ENCODE measurements around the gene HMX1.

The HMX1 gene

GRCh38 chr4:8830056-8830455, 41.6 kb downstream of the HMX1 start:
- H3K4me1 ChIP-seq (ENCODE audit: control insufficient read depth, insufficient read depth, low read length): no peaks in the 10 kb centered on the region
- no peak for DNase-seq (ENCODE audit: low read depth, low spot score)
- H3K36me3 ChIP-seq (ENCODE audit: control insufficient read depth, insufficient read depth, low read length): no peaks in the 10 kb centered on the region
- no CpG with 5 or more reads among the region's 7 CpGs for WGBS (ENCODE audit: insufficient coverage, insufficient read length)
- no peak overlapping the region for H3K4me3 ChIP-seq (ENCODE audit: low read length)
- no peaks in the 10 kb centered on the region; the same call in 1 of the 2 replicates for H3K9me3 ChIP-seq (ENCODE audit: control insufficient read depth, insufficient read depth, low read length)
- H3K27me3 ChIP-seq (ENCODE audit: control insufficient read depth, insufficient read depth, low read length): no peaks in the 10 kb centered on the region
- no peak overlapping the region for H3K27ac ChIP-seq (ENCODE audit: low read length)

- no peak for DNase-seq (ENCODE audit: low read depth, low spot score)
- H3K9me3 ChIP-seq (ENCODE audit: control insufficient read depth, insufficient read depth, low read length): no peaks in the 10 kb centered on the region; the same call in 1 of the 2 replicates
- no peak overlapping the region for H3K27ac ChIP-seq (ENCODE audit: low read length)
- H3K36me3 ChIP-seq (ENCODE audit: control insufficient read depth, insufficient read depth, low read length): no peaks in the 10 kb centered on the region
- no peak overlapping the region for H3K4me3 ChIP-seq (ENCODE audit: low read length)
- no peaks in the 10 kb centered on the region for H3K27me3 ChIP-seq (ENCODE audit: control insufficient read depth, insufficient read depth, low read length)
- WGBS (ENCODE audit: insufficient coverage, insufficient read length): no CpG with 5 or more reads among the region's 2 CpGs
- H3K4me1 ChIP-seq (ENCODE audit: control insufficient read depth, insufficient read depth, low read length): no peaks in the 10 kb centered on the region
These were observed 42.1 kb downstream of the HMX1 start for GRCh38 chr4:8829584-8829983.

GRCh38 chr4:8828869-8829268, 42.8 kb downstream of the HMX1 start:
- Histone ChIP-seq H3K4me3 (ENCODE audit: low read length) (no peak overlapping the region), H3K36me3 (ENCODE audit: control insufficient read depth, insufficient read depth, low read length) (no peaks in the 10 kb centered on the region), H3K4me1 (ENCODE audit: control insufficient read depth, insufficient read depth, low read length) (no peaks in the 10 kb centered on the region), H3K9me3 (ENCODE audit: control insufficient read depth, insufficient read depth, low read length) (no peaks in the 10 kb centered on the region; the same call in 1 of the 2 replicates), H3K27me3 (ENCODE audit: control insufficient read depth, insufficient read depth, low read length) (no peaks in the 10 kb centered on the region), H3K27ac (ENCODE audit: low read length) (no peak overlapping the region)
- DNase-seq (ENCODE audit: low read depth, low spot score): no peak
- no CpG with 5 or more reads among the region's 4 CpGs for WGBS (ENCODE audit: insufficient coverage, insufficient read length)

- no peaks in the 10 kb centered on the region for H3K4me1 ChIP-seq (ENCODE audit: control insufficient read depth, insufficient read depth, low read length)
- H3K27ac ChIP-seq (ENCODE audit: low read length): no peak overlapping the region
- no peak overlapping the region for H3K4me3 ChIP-seq (ENCODE audit: low read length)
- no CpG with 5 or more reads among the region's 21 CpGs for WGBS (ENCODE audit: insufficient coverage, insufficient read length)
- DNase-seq (ENCODE audit: low read depth, low spot score): no peak
- H3K9me3 ChIP-seq (ENCODE audit: control insufficient read depth, insufficient read depth, low read length): no peaks in the 10 kb centered on the region
- H3K36me3 ChIP-seq (ENCODE audit: control insufficient read depth, insufficient read depth, low read length): no peaks in the 10 kb centered on the region
- H3K27me3 ChIP-seq (ENCODE audit: control insufficient read depth, insufficient read depth, low read length): no peaks in the 10 kb centered on the region
These were observed 50.3 kb downstream of the HMX1 start for GRCh38 chr4:8821151-8821950.

- Histone ChIP-seq H3K27ac (ENCODE audit: low read length) (no peak overlapping the region), H3K4me3 (ENCODE audit: low read length) (no peak overlapping the region), H3K36me3 (ENCODE audit: control insufficient read depth, insufficient read depth, low read length) (no peaks in the 10 kb centered on the region), H3K4me1 (ENCODE audit: control insufficient read depth, insufficient read depth, low read length) (no peaks in the 10 kb centered on the region), H3K27me3 (ENCODE audit: control insufficient read depth, insufficient read depth, low read length) (no peaks in the 10 kb centered on the region), H3K9me3 (ENCODE audit: control insufficient read depth, insufficient read depth, low read length) (no peaks in the 10 kb centered on the region)
- DNase-seq (ENCODE audit: low read depth, low spot score): no peak
- no CpG with 5 or more reads among the region's 30 CpGs for WGBS (ENCODE audit: insufficient coverage, insufficient read length)
These were observed 51.2 kb downstream of the HMX1 start for GRCh38 chr4:8820178-8821102.

GRCh38 chr4:8819473-8820177, 52.0 kb downstream of the HMX1 start:
- DNase-seq (ENCODE audit: low read depth, low spot score): no peak
- Histone ChIP-seq H3K36me3 (ENCODE audit: control insufficient read depth, insufficient read depth, low read length) (no peaks in the 10 kb centered on the region), H3K9me3 (ENCODE audit: control insufficient read depth, insufficient read depth, low read length) (no peaks in the 10 kb centered on the region), H3K4me1 (ENCODE audit: control insufficient read depth, insufficient read depth, low read length) (no peaks in the 10 kb centered on the region), H3K27me3 (ENCODE audit: control insufficient read depth, insufficient read depth, low read length) (no peaks in the 10 kb centered on the region), H3K4me3 (ENCODE audit: low read length) (no peak overlapping the region), H3K27ac (ENCODE audit: low read length) (no peak overlapping the region)
- no CpG with 5 or more reads among the region's 19 CpGs for WGBS (ENCODE audit: insufficient coverage, insufficient read length)

GRCh38 chr4:8819019-8819418, 52.6 kb downstream of the HMX1 start:
- no peaks in the 10 kb centered on the region for H3K36me3 ChIP-seq (ENCODE audit: control insufficient read depth, insufficient read depth, low read length)
- H3K27ac ChIP-seq (ENCODE audit: low read length): no peak overlapping the region
- H3K4me1 ChIP-seq (ENCODE audit: control insufficient read depth, insufficient read depth, low read length): no peaks in the 10 kb centered on the region
- no peaks in the 10 kb centered on the region for H3K9me3 ChIP-seq (ENCODE audit: control insufficient read depth, insufficient read depth, low read length)
- H3K4me3 ChIP-seq (ENCODE audit: low read length): no peak overlapping the region
- no peak for DNase-seq (ENCODE audit: low read depth, low spot score)
- H3K27me3 ChIP-seq (ENCODE audit: control insufficient read depth, insufficient read depth, low read length): no peaks in the 10 kb centered on the region
- WGBS (ENCODE audit: insufficient coverage, insufficient read length): no CpG with 5 or more reads among the region's 8 CpGs

- no CpG with 5 or more reads among the region's 11 CpGs for WGBS (ENCODE audit: insufficient coverage, insufficient read length)
- H3K4me3 ChIP-seq (ENCODE audit: low read length): no peak overlapping the region
- no peaks in the 10 kb centered on the region for H3K36me3 ChIP-seq (ENCODE audit: control insufficient read depth, insufficient read depth, low read length)
- no peaks in the 10 kb centered on the region for H3K4me1 ChIP-seq (ENCODE audit: control insufficient read depth, insufficient read depth, low read length)
- no peaks in the 10 kb centered on the region for H3K27me3 ChIP-seq (ENCODE audit: control insufficient read depth, insufficient read depth, low read length)
- H3K27ac ChIP-seq (ENCODE audit: low read length): no peak overlapping the region
- no peaks in the 10 kb centered on the region for H3K9me3 ChIP-seq (ENCODE audit: control insufficient read depth, insufficient read depth, low read length)
- DNase-seq (ENCODE audit: low read depth, low spot score): no peak
These were observed 53.4 kb downstream of the HMX1 start for GRCh38 chr4:8818063-8818881.

- DNase-seq (ENCODE audit: low read depth, low spot score): no peak
- Histone ChIP-seq H3K4me3 (ENCODE audit: low read length) (no peak overlapping the region), H3K27me3 (ENCODE audit: control insufficient read depth, insufficient read depth, low read length) (no peaks in the 10 kb centered on the region), H3K27ac (ENCODE audit: low read length) (no peak overlapping the region), H3K4me1 (ENCODE audit: control insufficient read depth, insufficient read depth, low read length) (no peaks in the 10 kb centered on the region), H3K9me3 (ENCODE audit: control insufficient read depth, insufficient read depth, low read length) (no peaks in the 10 kb centered on the region), H3K36me3 (ENCODE audit: control insufficient read depth, insufficient read depth, low read length) (no peaks in the 10 kb centered on the region)
- no CpG with 5 or more reads among the region's 5 CpGs for WGBS (ENCODE audit: insufficient coverage, insufficient read length)
These were observed 53.9 kb downstream of the HMX1 start for GRCh38 chr4:8817813-8818062.

Data from iPS DF 6.9 (cell line).